ENCODE results near the gene GIMAP2. TPM values are rescaled to one million over a fixed set of nuclear protein-coding genes. Genes with fewer than 3 reads are reported as not detected.

GIMAP2 gene
- total RNA-seq, 2 donors from 2014 or later = 0.66 to 3.9 TPM

- Histone ChIP-seq H3K27me3 (no peaks in the 10 kb centered on the region), H3K27ac (no peak overlapping the region), H3K36me3 (replicated peaks in 1 of 2; ENCODE audit: insufficient read depth in 1 of 2, low read depth in 2 of 2) (no peaks in the 10 kb centered on the region), H3K4me1 (peaks cover under 1% of the 10 kb centered on the region), H3K9me3 (no peaks in the 10 kb centered on the region), H3K4me3 (no peak overlapping the region)
- WGBS, 2 donors = 72 to 75% methylated on average over 5 of the region's 5 CpGs
- DNase-seq (no peak), ATAC-seq (no peak)
- TF ChIP-seq CTCF (IDR thresholded peaks at IDR 0.05) (no peak), POLR2A (IDR thresholded peaks at IDR 0.05) (no peak)
- intact Hi-C loops (cut with DNase I) = no loop called here
Observed at GRCh38 chr7:150732786-150733481, 47.4 kb downstream of the GIMAP2 start.

- WGBS, 2 donors = 76 to 78% methylated on average over 5 of the region's 5 CpGs
- H3K27ac ChIP-seq = no peak overlapping the region
- H3K4me3 ChIP-seq = no peak overlapping the region
- H3K9me3 ChIP-seq = no peaks in the 10 kb centered on the region
- TF ChIP-seq CTCF (IDR thresholded peaks at IDR 0.05) = no peak
- DNase-seq (no peak), ATAC-seq (no peak)
- no peaks in the 10 kb centered on the region for H3K4me1 ChIP-seq
- intact Hi-C loops (cut with DNase I) = no loop called here
- no peaks in the 10 kb centered on the region for H3K27me3 ChIP-seq
- no peaks in the 10 kb centered on the region for H3K36me3 ChIP-seq (replicated peaks in 1 of 2; ENCODE audit: insufficient read depth in 1 of 2, low read depth in 2 of 2)
Observed at GRCh38 chr7:150733482-150734095, 48.1 kb downstream of the GIMAP2 start.

GRCh38 chr7:150734254-150734653 is 48.7 kb downstream of the GIMAP2 start:
- 67 to 74% methylated on average over 3 of the region's 3 CpGs for WGBS, 2 donors
- H3K4me1 ChIP-seq = peaks cover 3% of the 10 kb centered on the region
- H3K4me3 ChIP-seq = no peak overlapping the region
- H3K27me3 ChIP-seq = no peaks in the 10 kb centered on the region
- DNase-seq (no peak), ATAC-seq (no peak)
- H3K36me3 ChIP-seq (replicated peaks in 1 of 2; ENCODE audit: insufficient read depth in 1 of 2, low read depth in 2 of 2) = no peaks in the 10 kb centered on the region
- TF ChIP-seq POLR2A (IDR thresholded peaks at IDR 0.05) (no peak), CTCF (IDR thresholded peaks at IDR 0.05) (no peak)
- intact Hi-C loops (cut with DNase I) = no loop called here
- H3K9me3 ChIP-seq = no peaks in the 10 kb centered on the region
- no peak overlapping the region for H3K27ac ChIP-seq

- no peak overlapping the region for H3K4me3 ChIP-seq
- no peaks in the 10 kb centered on the region for H3K36me3 ChIP-seq (replicated peaks in 1 of 2; ENCODE audit: insufficient read depth in 1 of 2, low read depth in 2 of 2)
- no peaks in the 10 kb centered on the region for H3K9me3 ChIP-seq
- no peaks in the 10 kb centered on the region for H3K27me3 ChIP-seq
- ATAC-seq (no peak), DNase-seq (no peak)
- H3K4me1 ChIP-seq = peaks cover 4% of the 10 kb centered on the region
- 51 to 58% methylated on average over 3 of the region's 3 CpGs for WGBS, 2 donors
- intact Hi-C loops (cut with DNase I) = no loop called here
- no peak overlapping the region for H3K27ac ChIP-seq
- TF ChIP-seq POLR2A (IDR thresholded peaks at IDR 0.05) (no peak), CTCF (IDR thresholded peaks at IDR 0.05) (no peak)
Observed at GRCh38 chr7:150735596-150736358, 50.3 kb downstream of the GIMAP2 start.

Data from body of pancreas (tissue), 4 donors.